Measurements from ENCODE around the gene PDCD6IP.
A peak's percentile ranks its signal among the peaks of the same experiment; 100 is the strongest.
"Not testable (repeated sequence)": the region's sequence is repeated elsewhere in the genome, so short reads cannot be mapped to it uniquely, and the experiment has no call there.

Gene PDCD6IP

GRCh38 chr3:33855884-33856546 is 57.6 kb downstream of the PDCD6IP start:
- Histone ChIP-seq H3K9me3 (ENCODE audit: low read depth, low read length) (no peaks in the 10 kb centered on the region), H3K27ac (no peak overlapping the region), H3K9ac (ENCODE audit: insufficient read length) (no peak overlapping the region), H3K36me3 (ENCODE audit: insufficient read depth, low read length) (no peaks in the 10 kb centered on the region; the same call in 1 of the 2 replicates), H3K4me3 (no peak overlapping the region)
- DNase-seq (ENCODE audit: low read depth, low spot score) = no peak
- TF ChIP-seq POLR2AphosphoS5 (IDR thresholded peaks at IDR 0.05; ENCODE audit: borderline replicate concordance, low read depth, low read length) (no peak), FOXP2 (optimal IDR thresholded peaks at IDR 0.05; ENCODE audit: control extremely low read depth, extremely low read length, insufficient read depth) (no peak), EZH2 (IDR thresholded peaks at IDR 0.05) (no peak)

- not testable (repeated sequence) for H3K27ac ChIP-seq; DNase-seq (ENCODE audit: low read depth, low spot score); H3K9me3 ChIP-seq (ENCODE audit: low read depth, low read length); H3K9ac ChIP-seq (ENCODE audit: insufficient read length); H3K4me3 ChIP-seq; H3K36me3 ChIP-seq (ENCODE audit: insufficient read depth, low read length)
Observed at GRCh38 chr3:33857701-33858100, 59.3 kb downstream of the PDCD6IP start.

- Histone ChIP-seq H3K9ac (ENCODE audit: insufficient read length) (no peak overlapping the region), H3K9me3 (ENCODE audit: low read depth, low read length) (no peaks in the 10 kb centered on the region), H3K36me3 (ENCODE audit: insufficient read depth, low read length) (peaks cover 3% of the 10 kb centered on the region; the same call in 1 of the 2 replicates), H3K4me3 (no peak overlapping the region), H3K27ac (no peak overlapping the region)
- no peak for DNase-seq (ENCODE audit: low read depth, low spot score)
- TF ChIP-seq EZH2 (IDR thresholded peaks at IDR 0.05) (no peak), FOXP2 (optimal IDR thresholded peaks at IDR 0.05; ENCODE audit: control extremely low read depth, extremely low read length, insufficient read depth) (no peak), POLR2AphosphoS5 (IDR thresholded peaks at IDR 0.05; ENCODE audit: borderline replicate concordance, low read depth, low read length) (no peak)
Observed at GRCh38 chr3:33858131-33858530, 59.7 kb downstream of the PDCD6IP start.

- Histone ChIP-seq H3K36me3 (ENCODE audit: insufficient read depth, low read length) (peaks cover 15% of the 10 kb centered on the region), H3K9me3 (ENCODE audit: low read depth, low read length) (no peaks in the 10 kb centered on the region), H3K9ac (ENCODE audit: insufficient read length) (no peak overlapping the region), H3K4me3 (no peak overlapping the region), H3K27ac (peak overlapping the region; percentile 46; the same call in 1 of the 2 replicates)
- DNase-seq (ENCODE audit: low read depth, low spot score) = no peak
- TF ChIP-seq FOXP2 (optimal IDR thresholded peaks at IDR 0.05; ENCODE audit: control extremely low read depth, extremely low read length, insufficient read depth) (no peak), POLR2AphosphoS5 (IDR thresholded peaks at IDR 0.05; ENCODE audit: borderline replicate concordance, low read depth, low read length) (no peak), EZH2 (IDR thresholded peaks at IDR 0.05) (no peak)
Observed at GRCh38 chr3:33860373-33861050, 62.1 kb downstream of the PDCD6IP start.

- TF ChIP-seq FOXP2 (optimal IDR thresholded peaks at IDR 0.05; ENCODE audit: control extremely low read depth, extremely low read length, insufficient read depth) (no peak), EZH2 (IDR thresholded peaks at IDR 0.05) (no peak), POLR2AphosphoS5 (IDR thresholded peaks at IDR 0.05; ENCODE audit: borderline replicate concordance, low read depth, low read length) (no peak)
- no peak overlapping the region for H3K9ac ChIP-seq (ENCODE audit: insufficient read length)
- DNase-seq (ENCODE audit: low read depth, low spot score) = no peak
- H3K9me3 ChIP-seq (ENCODE audit: low read depth, low read length) = no peaks in the 10 kb centered on the region
- H3K36me3 ChIP-seq (ENCODE audit: insufficient read depth, low read length) = peaks cover 19% of the 10 kb centered on the region
- no peak overlapping the region for H3K4me3 ChIP-seq
- no peak overlapping the region for H3K27ac ChIP-seq
Observed at GRCh38 chr3:33865133-33865532, 66.7 kb downstream of the PDCD6IP start.

GRCh38 chr3:33868309-33868708 is 69.9 kb downstream of the PDCD6IP start:
- H3K9ac ChIP-seq (ENCODE audit: insufficient read length) = no peak overlapping the region
- no peak overlapping the region for H3K4me3 ChIP-seq
- no peak for DNase-seq (ENCODE audit: low read depth, low spot score)
- no peaks in the 10 kb centered on the region for H3K9me3 ChIP-seq (ENCODE audit: low read depth, low read length)
- no peak for TF ChIP-seq FOXP2 (optimal IDR thresholded peaks at IDR 0.05; ENCODE audit: control extremely low read depth, extremely low read length, insufficient read depth)
- no peak for TF ChIP-seq EZH2 (IDR thresholded peaks at IDR 0.05)
- no peak for TF ChIP-seq POLR2AphosphoS5 (IDR thresholded peaks at IDR 0.05; ENCODE audit: borderline replicate concordance, low read depth, low read length)
- peaks cover 15% of the 10 kb centered on the region for H3K36me3 ChIP-seq (ENCODE audit: insufficient read depth, low read length)
- H3K27ac ChIP-seq = no peak overlapping the region

DNA sequence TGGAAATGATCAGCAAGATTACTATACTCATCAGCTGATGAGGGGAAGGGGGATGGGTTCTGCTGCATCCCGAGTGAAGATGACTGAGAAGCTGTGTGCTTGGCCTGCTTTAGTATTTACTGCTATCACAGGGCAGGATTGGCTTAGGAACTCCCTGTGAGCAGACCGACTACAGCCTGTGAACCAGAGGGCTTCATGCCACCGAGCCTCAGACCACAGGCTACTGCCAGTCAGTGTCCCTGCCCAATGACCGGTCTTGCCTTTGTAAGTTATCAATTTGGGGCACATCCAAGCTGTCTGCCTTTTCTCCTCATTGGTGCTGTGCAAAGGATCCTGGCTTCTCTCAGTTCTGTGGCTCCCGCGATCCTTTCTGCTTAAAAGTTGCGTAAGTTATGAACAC is 71.5 kb downstream of the PDCD6IP start:
- TF ChIP-seq POLR2AphosphoS5 (IDR thresholded peaks at IDR 0.05; ENCODE audit: borderline replicate concordance, low read depth, low read length) (no peak), FOXP2 (optimal IDR thresholded peaks at IDR 0.05; ENCODE audit: control extremely low read depth, extremely low read length, insufficient read depth) (no peak), EZH2 (IDR thresholded peaks at IDR 0.05) (no peak)
- no peak for DNase-seq (ENCODE audit: low read depth, low spot score)
- Histone ChIP-seq H3K9me3 (ENCODE audit: low read depth, low read length) (no peaks in the 10 kb centered on the region), H3K27ac (no peak overlapping the region), H3K9ac (ENCODE audit: insufficient read length) (no peak overlapping the region), H3K36me3 (ENCODE audit: insufficient read depth, low read length) (peaks cover 6% of the 10 kb centered on the region; the same call in 1 of the 2 replicates), H3K4me3 (no peak overlapping the region)

GRCh38 chr3:33874815-33875214 is 76.4 kb downstream of the PDCD6IP start:
- Histone ChIP-seq H3K27ac (no peak overlapping the region), H3K36me3 (ENCODE audit: insufficient read depth, low read length) (no peaks in the 10 kb centered on the region), H3K4me3 (no peak overlapping the region), H3K9ac (ENCODE audit: insufficient read length) (no peak overlapping the region), H3K9me3 (ENCODE audit: low read depth, low read length) (no peaks in the 10 kb centered on the region)
- DNase-seq (ENCODE audit: low read depth, low spot score) = no peak
- TF ChIP-seq EZH2 (IDR thresholded peaks at IDR 0.05) (no peak), POLR2AphosphoS5 (IDR thresholded peaks at IDR 0.05; ENCODE audit: borderline replicate concordance, low read depth, low read length) (no peak), FOXP2 (optimal IDR thresholded peaks at IDR 0.05; ENCODE audit: control extremely low read depth, extremely low read length, insufficient read depth) (no peak)
